ENCODE results near the gene B4GALNT4. TPM values are rescaled to one million over a fixed set of nuclear protein-coding genes. Genes with fewer than 3 reads are reported as not detected.

B4GALNT4 gene
- total RNA-seq, 1 experiment from 2014 or later: 4.7 TPM

- H3K27ac ChIP-seq: no peak overlapping the region
- H3K4me2 ChIP-seq: no peak overlapping the region
- ChIA-PET CTCF (no interaction called here), POLR2A (ENCODE audit: unreplicated experiment) (no interaction called here)
- TF ChIP-seq CTCF (conservative IDR thresholded peaks at IDR 0.05): no peak
- TF ChIP-seq EZH2 (IDR thresholded peaks at IDR 0.05; ENCODE audit: low read depth): no peak
- H2AFZ ChIP-seq: no peak overlapping the region
- no peaks in the 10 kb centered on the region for H3K9me2 ChIP-seq (ENCODE audit: insufficient read depth)
- DNase-seq: no peak
- no peak overlapping the region for H3K4me3 ChIP-seq
- H3K27me3 ChIP-seq (ENCODE audit: insufficient read depth, low read depth): 0 out of 2 replicates have a peak, but pooled peaks cover 3% of the 10 kb centered on the region
- H3K79me2 ChIP-seq (ENCODE audit: low read depth): no peaks in the 10 kb centered on the region
- H4K20me1 ChIP-seq (ENCODE audit: insufficient read depth): no peaks in the 10 kb centered on the region
- no peaks in the 10 kb centered on the region for H3K9me3 ChIP-seq (ENCODE audit: insufficient read depth, low read depth)
- intact Hi-C loops (cut with micrococcal nuclease; ENCODE audit: unreplicated experiment): no loop called here
- no peaks in the 10 kb centered on the region for H3F3A ChIP-seq (ENCODE audit: insufficient read depth, low read depth)
- no peaks in the 10 kb centered on the region for H3K4me1 ChIP-seq (replicated peaks; ENCODE audit: insufficient read depth)
- BruUV-seq (replicated peaks): no TSS peak
- no peaks in the 10 kb centered on the region for H3K36me3 ChIP-seq (ENCODE audit: low read depth)
These were observed 33.3 kb upstream of the B4GALNT4 start for GRCh38 chr11:335779-336658.

- H3K79me2 ChIP-seq (ENCODE audit: low read depth): no peaks in the 10 kb centered on the region
- no peak overlapping the region for H3K27ac ChIP-seq
- no peaks in the 10 kb centered on the region for H3K9me2 ChIP-seq (ENCODE audit: insufficient read depth)
- ChIA-PET CTCF (no interaction called here), POLR2A (ENCODE audit: unreplicated experiment) (no interaction called here)
- no peak overlapping the region for H2AFZ ChIP-seq
- no peaks in the 10 kb centered on the region for H3K9me3 ChIP-seq (ENCODE audit: insufficient read depth, low read depth)
- H3K27me3 ChIP-seq (ENCODE audit: insufficient read depth, low read depth): 0 out of 2 replicates have a peak, but pooled peaks cover 3% of the 10 kb centered on the region
- H4K20me1 ChIP-seq (ENCODE audit: insufficient read depth): no peaks in the 10 kb centered on the region
- BruUV-seq (replicated peaks): no TSS peak
- no peaks in the 10 kb centered on the region for H3F3A ChIP-seq (ENCODE audit: insufficient read depth, low read depth)
- no peak overlapping the region for H3K4me3 ChIP-seq
- H3K4me1 ChIP-seq (replicated peaks; ENCODE audit: insufficient read depth): no peaks in the 10 kb centered on the region
- TF ChIP-seq EZH2 (IDR thresholded peaks at IDR 0.05; ENCODE audit: low read depth) (no peak), CTCF (conservative IDR thresholded peaks at IDR 0.05) (no peak)
- intact Hi-C loops (cut with micrococcal nuclease; ENCODE audit: unreplicated experiment): no loop called here
- H3K4me2 ChIP-seq: no peak overlapping the region
- DNase-seq: no peak
- H3K36me3 ChIP-seq (ENCODE audit: low read depth): no peaks in the 10 kb centered on the region
These were observed 32.6 kb upstream of the B4GALNT4 start for GRCh38 chr11:336659-337198.

- intact Hi-C loops (cut with micrococcal nuclease; ENCODE audit: unreplicated experiment): no loop called here
- ChIA-PET CTCF (no interaction called here), POLR2A (ENCODE audit: unreplicated experiment) (no interaction called here)
- Histone ChIP-seq H3K27ac (no peak overlapping the region), H3F3A (ENCODE audit: insufficient read depth, low read depth) (no peaks in the 10 kb centered on the region), H4K20me1 (ENCODE audit: insufficient read depth) (no peaks in the 10 kb centered on the region), H3K4me3 (no peak overlapping the region), H3K4me1 (replicated peaks; ENCODE audit: insufficient read depth) (no peaks in the 10 kb centered on the region), H3K27me3 (ENCODE audit: insufficient read depth, low read depth) (0 out of 2 replicates have a peak, but pooled peaks cover 3% of the 10 kb centered on the region), H3K9me2 (ENCODE audit: insufficient read depth) (no peaks in the 10 kb centered on the region), H3K9me3 (ENCODE audit: insufficient read depth, low read depth) (no peaks in the 10 kb centered on the region), H3K4me2 (no peak overlapping the region), H3K36me3 (ENCODE audit: low read depth) (no peaks in the 10 kb centered on the region), H3K79me2 (ENCODE audit: low read depth) (no peaks in the 10 kb centered on the region), H2AFZ (no peak overlapping the region)
- no peak for DNase-seq
- TF ChIP-seq EZH2 (IDR thresholded peaks at IDR 0.05; ENCODE audit: low read depth) (no peak), CTCF (conservative IDR thresholded peaks at IDR 0.05) (no peak)
- BruUV-seq (replicated peaks): no TSS peak
These were observed 31.6 kb upstream of the B4GALNT4 start for GRCh38 chr11:337711-338110.
